A549 (cell line): ENCODE results near the gene STYXL2.

Source experiments
- BCL3 ChIP-seq: fragments of >200 bp; sonication (Bioruptor Twin); formaldehyde crosslinking; IDR thresholded peaks from 3 replicates; pipeline ENCODE4 v1.6.1; 2016
- CHD2 ChIP-seq: fragments of 150-350 bp; IDR thresholded peaks from 2 replicates; pipeline ENCODE4 v1.6.1; 2014; ENCODE audit warnings: low read length; ENCODE audit not compliant: partially characterized antibody
- CTCF ChIP-seq: fragments of >200 bp; sonication (Bioruptor Twin); formaldehyde crosslinking; IDR thresholded peaks from 3 replicates; pipeline ENCODE4 v1.5.1; 2016
- EP300 ChIP-seq, 2 experiments: fragments of >200 bp; sonication (Bioruptor Twin); formaldehyde crosslinking; IDR thresholded peaks; 2 replicates in 1 of 2; 3 replicates in 1 of 2; pipeline ENCODE4 v1.6.1; 2016 to 2017
- FOSL2 ChIP-seq, 2 experiments: fragments of 450-650 bp in 1 of 2; fragments of >200 bp in 1 of 2; sonication (Bioruptor Twin) in 1 of 2; formaldehyde crosslinking; IDR thresholded peaks; 2 replicates each; pipeline versions ENCODE4 v1.5.0 to v1.6.1; 2016 to 2020; ENCODE audit warnings: mild to moderate bottlenecking in 1 of 2, moderate library complexity in 1 of 2
- MAFK ChIP-seq: fragments of 450-650 bp; IDR thresholded peaks from 2 replicates; pipeline ENCODE4 v1.6.1; 2014; ENCODE audit not compliant: partially characterized antibody
- MAX ChIP-seq: IDR thresholded peaks from 2 replicates; pipeline ENCODE4 v1.6.1; 2012
- MYC ChIP-seq: IDR thresholded peaks from 2 replicates; pipeline ENCODE4 v1.6.1; 2012; ENCODE audit warnings: mild to moderate bottlenecking, inconsistent platforms, low read length, improper control_type of control experiment, borderline replicate concordance
- POLR2AphosphoS2 ChIP-seq: conservative IDR thresholded peaks from 2 replicates; pipeline ENCODE4 v1.6.1; 2012; ENCODE audit warnings: low read length, improper control_type of control experiment, inconsistent platforms
- REST ChIP-seq: fragments of 200-600 bp; sonication (generic); IDR thresholded peaks from 2 replicates; pipeline ENCODE4 v1.6.1; 2016; ENCODE audit warnings: antibody characterized with exemption, mild to moderate bottlenecking, moderate library complexity
- SMC3 ChIP-seq: fragments of >200 bp; sonication (Bioruptor Twin); formaldehyde crosslinking; IDR thresholded peaks from 3 replicates; pipeline ENCODE4 v1.6.1; 2018; ENCODE audit warnings: inconsistent platforms

- no peak for TF ChIP-seq POLR2AphosphoS2
- no peak for TF ChIP-seq MYC
- no peak for TF ChIP-seq MAX
- no peak for TF ChIP-seq CTCF
- no peak for TF ChIP-seq REST
- no peak for TF ChIP-seq FOSL2 (IDR thresholded peaks at IDR 0.05)
- TF ChIP-seq FOSL2 (CRISPR knock-in tag; IDR thresholded peaks at IDR 0.05) = no peak
- TF ChIP-seq CHD2 = no peak
- TF ChIP-seq BCL3 = no peak
- TF ChIP-seq MAFK = no peak
- TF ChIP-seq SMC3 = no peak
- TF ChIP-seq EP300 (IDR thresholded peaks at IDR 0.05) = no peak
Measured at GRCh38 chr1:167095368-167095767, 1.5 kb downstream of the STYXL2 start.
